ENCODE data around the gene PTPRB. TPM values are rescaled to one million over a fixed set of nuclear protein-coding genes. Genes with fewer than 3 reads are reported as not detected.
A peak's percentile ranks its signal among the peaks of the same experiment; 100 is the strongest.

The PTPRB gene
- polyA plus RNA-seq, 1 donor from 2014 or later = 0.30 TPM

DNA sequence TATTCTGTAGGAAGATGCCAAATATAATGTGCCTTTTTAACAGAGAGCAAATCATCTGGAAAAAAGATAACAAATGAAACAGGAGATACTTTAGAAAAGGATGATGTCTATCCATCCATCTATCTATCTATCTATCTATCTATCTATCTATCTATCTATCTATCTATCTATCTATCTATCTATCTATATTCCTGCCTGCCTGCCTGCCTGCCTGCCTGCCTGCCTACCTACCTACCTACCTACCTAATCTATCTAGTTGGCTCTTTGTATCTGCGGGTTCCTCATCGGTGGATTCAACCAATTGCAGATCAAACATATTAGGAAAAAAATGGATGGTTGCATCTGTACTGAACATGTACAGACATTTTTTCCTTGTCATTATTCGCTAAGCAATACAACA lies 11.0 kb downstream of the PTPRB start:
- Mint-ChIP-seq H3K27ac (no peak overlapping the region), H3K36me3 (no peaks in the 10 kb centered on the region), H3K4me1 (no peaks in the 10 kb centered on the region), H3K4me3 (no peak overlapping the region), H3K27me3 (peaks cover 2% of the 10 kb centered on the region), H3K9me3 (peaks cover 0 to 7% (median 2%) of the 10 kb centered on the region in 3 donors)

DNA sequence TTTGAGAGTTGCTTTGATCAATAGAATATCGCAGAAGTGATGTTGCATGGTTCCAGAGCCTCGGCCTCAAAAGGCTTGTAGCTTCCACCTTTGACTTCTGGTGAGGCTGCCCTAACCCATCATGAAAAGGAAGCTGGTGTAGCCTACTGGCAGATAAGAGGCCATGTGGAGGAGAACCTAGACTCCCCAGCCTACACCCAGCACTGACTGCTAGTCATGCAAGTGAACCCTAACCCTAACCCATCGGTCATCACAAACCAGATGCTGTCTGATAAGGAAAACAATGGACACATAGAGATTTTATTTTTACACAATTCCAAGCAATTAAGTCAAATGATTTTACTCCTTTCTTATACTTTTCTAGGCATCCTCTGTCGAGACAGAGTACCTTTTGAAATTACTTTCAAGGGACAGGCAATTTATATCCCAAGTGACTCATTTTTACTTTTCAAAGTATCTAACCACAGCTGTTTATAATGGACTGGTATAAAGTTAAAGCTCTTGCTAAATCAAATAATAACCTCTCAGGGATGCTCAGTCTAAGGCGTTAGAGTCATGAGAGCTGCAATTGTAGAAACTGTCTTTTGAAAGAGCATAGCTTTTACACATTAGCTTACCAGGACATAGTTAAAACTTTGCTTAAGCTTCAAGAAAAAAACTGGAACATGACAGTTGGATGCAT lies 17.6 kb downstream of the PTPRB start:
- peaks cover 4% of the 10 kb centered on the region for H3K27me3 Mint-ChIP-seq
- no peaks in the 10 kb centered on the region for H3K36me3 Mint-ChIP-seq
- H3K4me1 Mint-ChIP-seq = no peaks in the 10 kb centered on the region
- peaks cover 0 to 3% (median 0%) of the 10 kb centered on the region in 3 donors for H3K9me3 Mint-ChIP-seq
- no peak overlapping the region for H3K27ac Mint-ChIP-seq
- no peak overlapping the region for H3K4me3 Mint-ChIP-seq

DNA sequence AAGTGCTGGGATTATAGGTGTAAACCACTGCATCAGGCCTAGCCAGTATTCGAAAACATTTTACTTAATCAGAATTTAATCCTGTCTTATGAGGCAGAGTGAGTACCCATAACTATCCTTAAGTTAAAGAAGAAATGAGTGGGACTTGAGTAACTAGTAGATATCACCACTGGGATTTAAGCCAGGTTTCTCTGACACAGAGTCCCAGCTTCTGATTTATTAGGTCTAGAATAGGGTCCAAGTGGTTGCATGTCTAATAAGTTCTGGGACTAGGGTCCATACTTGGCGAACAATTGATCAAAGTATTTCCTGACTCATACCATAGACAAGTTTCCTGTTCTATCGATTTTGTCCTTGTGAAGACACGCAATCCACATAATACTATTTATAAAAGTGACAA lies 18.9 kb downstream of the PTPRB start:
- peaks cover 2% of the 10 kb centered on the region for H3K27me3 Mint-ChIP-seq
- no peaks in the 10 kb centered on the region for H3K36me3 Mint-ChIP-seq
- peaks cover 0 to 3% (median 0%) of the 10 kb centered on the region in 3 donors for H3K9me3 Mint-ChIP-seq
- no peak overlapping the region for H3K27ac Mint-ChIP-seq
- no peaks in the 10 kb centered on the region for H3K4me1 Mint-ChIP-seq
- H3K4me3 Mint-ChIP-seq = no peak overlapping the region

DNA sequence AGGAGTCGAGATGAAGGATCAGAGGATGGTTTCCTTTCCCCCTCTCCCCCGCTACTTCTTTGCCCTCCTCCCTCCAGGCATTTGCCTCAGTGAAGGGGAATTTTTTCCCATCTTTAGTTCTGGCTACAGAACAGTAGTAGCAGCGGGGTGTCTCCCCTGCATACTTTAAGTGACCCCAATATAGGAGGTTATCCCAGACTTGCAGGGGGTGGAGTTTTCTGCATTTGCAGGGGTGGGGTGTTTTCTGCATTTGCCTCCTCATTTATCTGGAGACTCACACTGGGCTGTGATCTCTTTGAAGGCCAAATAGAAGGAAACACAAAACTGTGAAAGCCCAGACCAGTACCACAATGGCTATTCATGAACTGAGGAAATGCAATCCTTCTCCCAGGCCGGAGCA lies 19.8 kb downstream of the PTPRB start:
- no peak overlapping the region for H3K27ac Mint-ChIP-seq
- H3K9me3 Mint-ChIP-seq = peaks cover 0 to 5% (median 0%) of the 10 kb centered on the region in 3 donors
- no peaks in the 10 kb centered on the region for H3K36me3 Mint-ChIP-seq
- H3K27me3 Mint-ChIP-seq = peaks cover 2% of the 10 kb centered on the region
- H3K4me1 Mint-ChIP-seq = no peaks in the 10 kb centered on the region
- H3K4me3 Mint-ChIP-seq = no peak overlapping the region

DNA sequence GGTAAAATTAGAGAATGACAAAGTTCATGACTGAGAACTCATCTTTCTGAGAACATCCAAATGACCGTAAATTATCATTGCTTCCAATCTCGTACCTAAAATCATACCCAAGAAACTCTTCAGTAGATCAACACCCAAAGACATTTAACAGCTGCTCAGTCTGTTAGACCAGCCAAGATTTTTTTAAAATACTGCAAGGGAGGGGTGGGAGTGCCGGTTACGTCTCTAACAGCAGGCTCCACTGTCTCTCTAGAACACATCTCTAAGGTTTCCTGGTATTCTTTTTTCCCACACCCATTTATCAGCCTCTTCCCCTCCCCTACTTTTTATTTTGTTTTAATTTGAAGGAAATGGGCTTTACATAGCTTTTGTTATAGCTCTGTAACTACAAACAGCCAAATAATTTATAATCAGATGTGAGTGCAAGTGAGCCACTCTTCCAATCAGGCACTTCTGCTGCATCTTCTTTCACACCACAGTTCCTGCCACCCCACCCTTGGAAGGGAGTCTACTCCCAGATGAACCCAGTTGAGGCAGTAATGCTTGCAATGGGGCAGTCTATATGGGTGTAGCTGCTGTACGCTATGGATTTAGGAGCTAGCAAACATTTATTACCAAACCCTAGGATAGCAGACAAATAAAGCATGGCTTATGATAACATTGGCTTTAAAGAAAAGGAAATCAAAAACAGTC lies 21.9 kb downstream of the PTPRB start:
- Mint-ChIP-seq H3K27ac (no peak overlapping the region), H3K27me3 (peaks cover 5% of the 10 kb centered on the region), H3K9me3 (peaks cover 0 to 5% (median 0%) of the 10 kb centered on the region in 3 donors), H3K4me3 (no peak overlapping the region), H3K36me3 (no peaks in the 10 kb centered on the region), H3K4me1 (peaks cover 0 to 5% (median 4%) of the 10 kb centered on the region in 3 donors)

DNA sequence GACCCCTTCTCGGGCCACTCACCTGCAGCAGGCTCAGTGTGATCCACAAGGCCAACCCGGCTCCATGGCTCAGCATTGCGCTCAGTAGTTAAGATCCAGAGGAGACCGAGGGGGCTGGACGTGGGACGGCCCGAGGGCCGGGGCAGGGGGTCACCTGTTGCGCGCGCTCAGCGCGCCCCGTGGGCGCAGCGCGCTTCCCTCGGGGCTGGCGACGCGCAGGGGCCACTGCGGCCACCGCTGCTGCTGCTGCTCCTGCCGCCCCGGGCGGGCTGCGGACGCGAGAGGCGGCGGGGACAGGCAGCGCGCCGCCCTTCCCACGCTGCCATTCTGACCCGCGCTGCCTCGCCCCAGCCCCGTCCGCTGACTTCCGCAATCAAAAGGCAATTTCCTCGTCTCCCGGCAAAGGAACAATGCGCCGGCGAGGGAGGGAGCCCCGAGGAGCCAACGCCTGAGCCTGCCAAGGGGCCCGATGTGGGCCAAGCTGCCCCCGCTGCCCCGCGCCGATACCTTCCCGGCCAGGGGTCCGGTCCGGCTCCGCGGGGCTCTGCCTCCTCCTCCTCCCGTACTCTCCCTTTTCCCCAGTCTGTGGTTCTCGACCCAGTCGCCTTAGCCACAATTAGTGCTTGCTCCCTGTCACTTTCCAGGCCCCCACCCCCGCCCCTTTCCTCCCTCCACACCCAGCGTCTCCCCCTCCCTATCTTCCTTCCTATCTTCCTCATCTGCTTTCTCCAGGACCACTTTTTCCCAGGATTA lies 27.3 kb downstream of the PTPRB start:
- no peaks in the 10 kb centered on the region for H3K36me3 Mint-ChIP-seq
- H3K4me3 Mint-ChIP-seq = peak overlapping the region; percentile 42 to 74 (median 66)
- H3K9me3 Mint-ChIP-seq = peaks cover 0 to 4% (median 0%) of the 10 kb centered on the region in 3 donors
- peaks cover 3 to 5% (median 5%) of the 10 kb centered on the region in 3 donors for H3K4me1 Mint-ChIP-seq
- peaks cover 26% of the 10 kb centered on the region for H3K27me3 Mint-ChIP-seq
- no peak overlapping the region for H3K27ac Mint-ChIP-seq

DNA sequence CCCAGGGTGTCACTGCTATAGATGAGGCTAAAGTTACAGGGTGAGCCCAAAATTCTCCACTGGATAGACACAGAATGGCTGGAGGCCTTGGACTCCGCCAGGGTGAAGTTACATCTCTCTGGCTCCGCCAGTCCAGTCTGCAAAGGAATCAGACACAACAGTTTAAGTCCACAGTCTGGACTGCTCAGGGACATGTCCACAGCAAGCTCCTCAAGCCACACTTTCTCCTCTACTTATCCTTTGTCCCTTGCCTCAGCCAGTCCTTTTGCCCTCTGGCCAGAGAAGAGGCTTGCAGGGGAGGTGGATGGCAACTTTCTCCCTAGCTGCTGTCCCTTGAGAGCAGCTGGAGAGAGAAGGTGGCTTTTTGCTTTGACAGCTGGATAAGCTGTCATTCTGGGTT lies 28.0 kb downstream of the PTPRB start:
- Mint-ChIP-seq H3K4me3 (peak overlapping the region in 3 of 4 donors; percentile 62 to 82 (median 80)), H3K36me3 (no peaks in the 10 kb centered on the region), H3K9me3 (peaks cover 0 to 6% (median 4%) of the 10 kb centered on the region in 3 donors), H3K27ac (no peak overlapping the region), H3K27me3 (peaks cover 26% of the 10 kb centered on the region), H3K4me1 (peaks cover 3 to 5% (median 5%) of the 10 kb centered on the region in 3 donors)

DNA sequence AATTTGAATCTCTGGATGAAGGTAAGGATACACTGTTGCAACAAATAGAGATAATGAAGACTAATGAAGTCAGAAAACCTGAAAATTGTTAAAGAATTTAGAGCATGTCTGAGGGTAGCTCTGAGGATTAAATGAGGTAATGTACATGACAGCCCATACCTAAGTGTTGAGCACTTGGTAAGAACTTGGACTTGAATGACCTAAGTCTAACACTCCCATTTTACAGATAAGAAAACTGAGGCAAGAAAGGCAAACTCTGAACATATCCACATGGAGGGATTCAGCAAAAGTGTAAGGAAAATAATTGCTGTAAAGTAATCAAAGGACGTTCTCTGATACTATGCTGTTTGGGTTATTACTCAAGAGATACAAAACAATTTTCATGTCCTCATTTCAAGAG lies 29.0 kb downstream of the PTPRB start:
- no peak overlapping the region for H3K27ac Mint-ChIP-seq
- H3K9me3 Mint-ChIP-seq = peaks cover 0 to 5% (median 4%) of the 10 kb centered on the region in 3 donors
- H3K4me3 Mint-ChIP-seq = no peak overlapping the region
- H3K36me3 Mint-ChIP-seq = no peaks in the 10 kb centered on the region
- peaks cover 3 to 5% (median 5%) of the 10 kb centered on the region in 3 donors for H3K4me1 Mint-ChIP-seq
- peaks cover 26% of the 10 kb centered on the region for H3K27me3 Mint-ChIP-seq

DNA sequence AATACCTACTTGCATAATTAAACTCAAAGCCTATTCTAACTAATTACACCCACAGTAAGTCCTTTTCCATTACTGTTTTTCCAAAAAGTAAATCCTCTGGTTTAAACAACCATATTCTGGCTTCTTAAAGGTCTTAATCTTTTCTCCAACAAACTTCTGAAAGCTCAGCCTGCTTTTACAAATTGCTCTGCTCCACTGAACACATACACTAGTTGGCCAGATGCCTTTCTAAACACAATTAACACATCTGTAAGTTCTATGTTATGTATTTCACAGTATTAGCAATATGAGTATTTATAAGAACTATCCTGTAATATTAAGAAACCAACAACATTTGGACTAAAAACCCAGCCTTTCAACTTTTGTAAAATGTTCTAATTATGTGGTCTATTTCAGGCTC lies 30.1 kb downstream of the PTPRB start:
- no peak overlapping the region for H3K27ac Mint-ChIP-seq
- no peak overlapping the region for H3K4me3 Mint-ChIP-seq
- H3K36me3 Mint-ChIP-seq = no peaks in the 10 kb centered on the region
- H3K9me3 Mint-ChIP-seq = peaks cover 0 to 4% (median 4%) of the 10 kb centered on the region in 3 donors
- peaks cover 26% of the 10 kb centered on the region for H3K27me3 Mint-ChIP-seq
- H3K4me1 Mint-ChIP-seq = peaks cover 3 to 5% (median 5%) of the 10 kb centered on the region in 3 donors

DNA sequence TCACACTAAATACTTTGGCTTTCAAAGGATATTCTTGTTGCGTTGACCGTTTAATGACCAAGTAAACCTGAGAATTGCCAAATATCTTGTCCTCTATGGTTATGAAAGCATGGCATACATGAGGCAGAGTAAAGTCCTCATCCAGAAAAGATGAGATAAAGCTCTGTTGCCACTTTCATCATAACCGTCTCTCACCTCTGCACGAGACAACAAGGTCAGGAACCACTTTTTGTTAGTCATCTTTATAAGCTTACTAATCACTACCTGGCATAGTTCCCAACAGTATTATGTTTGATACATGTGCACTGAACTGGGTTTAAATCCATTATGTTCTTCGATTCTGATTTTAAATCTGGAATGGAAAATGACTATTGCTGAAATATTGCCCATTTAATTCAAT lies 31.3 kb downstream of the PTPRB start:
- Mint-ChIP-seq H3K27me3 (peaks cover 30% of the 10 kb centered on the region), H3K9me3 (peaks cover 0 to 4% (median 4%) of the 10 kb centered on the region in 3 donors), H3K4me3 (no peak overlapping the region), H3K36me3 (no peaks in the 10 kb centered on the region), H3K27ac (no peak overlapping the region), H3K4me1 (peaks cover 3 to 5% (median 5%) of the 10 kb centered on the region in 3 donors)

DNA sequence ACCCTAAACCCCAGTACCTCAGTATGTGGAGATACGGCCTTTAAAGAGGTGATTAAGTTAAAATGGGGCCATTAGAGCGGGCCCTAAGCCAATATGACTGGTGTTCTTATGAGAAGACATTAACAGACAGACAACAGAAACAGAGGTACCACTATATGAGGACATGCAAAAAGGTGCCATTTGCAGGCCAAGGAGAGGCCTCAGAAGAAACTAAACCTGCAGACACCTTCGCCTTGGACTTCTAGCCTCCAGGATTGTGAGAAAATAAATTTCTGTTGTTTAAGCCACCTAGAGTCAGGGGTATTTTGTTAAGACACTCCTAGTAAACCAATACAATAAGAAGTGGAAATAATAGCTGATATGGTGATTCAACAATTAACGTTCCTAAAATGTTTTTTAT lies 32.6 kb downstream of the PTPRB start:
- Mint-ChIP-seq H3K9me3 (peaks cover 0 to 4% (median 4%) of the 10 kb centered on the region in 3 donors), H3K4me1 (peaks cover 0 to 3% (median 0%) of the 10 kb centered on the region in 3 donors), H3K4me3 (no peak overlapping the region), H3K36me3 (no peaks in the 10 kb centered on the region), H3K27me3 (peaks cover 25% of the 10 kb centered on the region), H3K27ac (no peak overlapping the region)

DNA sequence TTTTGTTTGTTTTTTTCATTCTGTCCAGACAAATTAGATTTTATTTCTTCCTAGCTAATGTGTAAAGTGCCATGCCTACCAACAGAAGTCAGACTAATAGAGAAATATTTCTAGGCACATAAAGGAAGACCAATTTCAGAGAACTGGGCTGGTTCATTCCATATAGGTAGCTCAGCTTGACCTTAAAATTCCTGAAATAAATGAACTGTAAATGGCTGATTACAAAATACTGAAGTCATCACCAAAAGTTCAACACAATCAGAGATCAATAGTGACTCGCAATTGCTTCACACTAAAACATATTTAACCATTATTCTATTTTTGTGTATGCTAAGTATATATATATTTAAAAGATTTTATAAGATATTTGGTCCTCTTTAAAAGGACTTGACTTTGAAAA lies 34.2 kb downstream of the PTPRB start:
- Mint-ChIP-seq H3K27ac (no peak overlapping the region), H3K36me3 (no peaks in the 10 kb centered on the region), H3K4me1 (no peaks in the 10 kb centered on the region), H3K4me3 (no peak overlapping the region), H3K27me3 (peaks cover 12% of the 10 kb centered on the region), H3K9me3 (peaks cover 0 to 4% (median 4%) of the 10 kb centered on the region in 3 donors)

DNA sequence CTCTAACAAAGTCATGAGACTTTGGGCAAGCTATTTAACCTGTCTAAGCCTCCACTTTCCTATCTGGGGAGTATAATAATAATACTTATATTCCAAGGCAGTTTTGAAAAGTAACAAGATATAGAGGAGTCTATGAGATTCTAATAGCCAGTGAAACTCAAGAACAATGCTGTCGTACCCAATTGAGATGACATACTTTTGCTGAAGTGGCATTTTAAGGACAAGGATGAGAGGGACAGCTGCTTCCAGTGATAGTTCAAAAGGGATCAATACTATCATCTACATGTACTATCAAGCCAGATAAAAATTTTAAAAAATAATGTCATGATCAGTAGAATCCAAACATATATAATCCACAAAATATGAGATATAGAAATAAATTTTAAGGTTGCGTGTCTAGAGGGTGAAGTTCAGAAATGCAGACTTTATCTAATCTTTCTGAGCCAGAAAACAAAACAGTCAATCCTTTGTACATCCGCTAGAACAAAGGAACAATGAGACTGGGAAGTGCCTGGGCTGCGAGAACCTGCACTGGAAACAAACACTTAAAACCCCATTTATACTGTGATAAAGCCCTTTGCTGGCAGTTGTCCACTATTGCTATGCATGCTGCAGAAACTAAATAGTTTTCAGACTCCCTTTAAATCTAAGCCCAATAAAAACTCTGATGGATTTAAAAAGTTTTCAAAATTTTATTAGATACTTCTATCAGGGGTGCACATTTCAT lies 38.6 kb downstream of the PTPRB start:
- H3K9me3 Mint-ChIP-seq = peaks cover 0 to 2% (median 0%) of the 10 kb centered on the region in 3 donors
- H3K27me3 Mint-ChIP-seq = peaks cover 3% of the 10 kb centered on the region
- H3K27ac Mint-ChIP-seq = no peak overlapping the region
- no peak overlapping the region for H3K4me3 Mint-ChIP-seq
- no peaks in the 10 kb centered on the region for H3K4me1 Mint-ChIP-seq
- H3K36me3 Mint-ChIP-seq = peaks cover 4% of the 10 kb centered on the region

DNA sequence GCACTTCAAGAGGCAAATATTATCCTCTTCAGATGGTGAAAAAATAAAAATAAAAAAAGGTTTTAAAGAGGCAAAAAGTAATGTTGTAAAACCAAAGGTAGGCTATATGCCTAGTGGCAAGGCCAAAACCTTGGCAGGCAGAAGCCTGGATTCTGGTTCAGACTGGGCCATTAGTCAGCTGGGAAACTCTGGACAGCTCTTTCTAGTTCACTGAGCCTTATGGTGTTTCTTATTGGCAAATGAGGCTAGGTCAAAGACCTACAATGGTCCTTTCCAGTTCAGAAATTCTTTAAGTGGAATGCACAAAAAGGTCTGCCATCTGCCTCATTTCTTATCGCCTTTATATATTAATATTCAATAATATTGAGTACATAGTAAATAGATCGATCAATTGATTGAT lies 44.6 kb downstream of the PTPRB start:
- Mint-ChIP-seq H3K27me3 (peaks cover 3% of the 10 kb centered on the region), H3K4me1 (peaks cover 0 to 3% (median 0%) of the 10 kb centered on the region in 3 donors), H3K4me3 (no peak overlapping the region), H3K9me3 (peaks cover 0 to 2% (median 0%) of the 10 kb centered on the region in 3 donors), H3K27ac (no peak overlapping the region), H3K36me3 (peaks cover 4% of the 10 kb centered on the region)
